RPMI7951 (cell line): ENCODE data around the gene AP2A1. TPM values are rescaled to one million over a fixed set of nuclear protein-coding genes. Genes with fewer than 3 reads are reported as not detected.
A peak's percentile ranks its signal among the peaks of the same experiment; 100 is the strongest.
"Not testable (repeated sequence)": the region's sequence is repeated elsewhere in the genome, so short reads cannot be mapped to it uniquely, and the experiment has no call there.

Source experiments
- DNase-seq: peaks from one replicate; pipeline ENCODE4 v3.0.0-alpha.2; 2012; ENCODE audit warnings: low read depth
- total RNA-seq: library from RNA; depleted of rRNA; stranded (reverse); fragments of >200 nt; shearing (Covaris generic); gene quantifications from 2 replicates; pipeline ENCODE4 v1.2.3, GENCODE V29; 2014

AP2A1 gene
- total RNA-seq, 1 experiment from 2014 or later = 51.8 TPM

DNA sequence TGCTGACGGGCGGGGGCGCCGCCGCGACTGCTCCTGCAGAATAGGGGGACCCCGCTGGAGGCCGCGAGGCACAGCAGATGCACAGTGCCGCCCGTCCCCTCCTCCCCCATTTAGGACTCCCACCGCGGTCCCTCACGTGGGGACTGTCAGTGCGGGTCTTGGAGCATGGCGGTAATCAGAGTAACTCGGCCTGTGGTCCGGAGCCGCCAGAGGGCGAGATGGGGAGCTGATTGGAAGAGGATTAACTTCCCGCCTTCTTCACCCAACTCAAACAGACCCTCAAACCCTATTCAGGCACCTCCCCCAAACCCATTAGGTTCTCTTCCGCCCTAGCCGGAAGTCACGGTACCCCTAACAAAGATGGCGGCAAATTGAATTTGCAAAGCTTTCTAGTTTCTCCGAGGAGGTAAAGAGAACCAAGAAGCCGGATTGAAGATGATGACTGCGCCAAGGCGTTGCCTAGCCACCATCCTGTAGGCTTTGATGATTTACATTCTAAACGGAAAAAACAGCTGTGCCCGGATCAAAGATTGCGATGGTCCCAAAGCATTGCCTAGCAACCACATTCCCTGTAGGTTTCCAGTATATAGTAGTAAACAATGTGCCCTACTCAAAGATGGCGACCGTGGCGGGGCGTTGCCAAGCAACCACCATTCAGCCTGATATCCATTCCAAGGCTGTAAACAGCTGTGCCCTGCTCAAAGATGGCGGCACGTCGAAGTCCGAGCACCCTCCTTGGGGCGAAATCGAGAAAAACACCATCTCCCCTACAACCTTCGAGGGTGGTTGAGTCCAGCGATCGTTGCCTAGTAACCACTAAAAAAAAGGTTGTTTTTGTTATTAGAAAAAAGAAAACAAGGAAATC is 46.4 kb downstream of the AP2A1 start, which contains the start of gene FUZ:
Gene FUZ (minus strand): TSS at position 296 of the 865 bp plus-strand sequence. CDS start 186 bp downstream, at position 110.
- peak; percentile 99 for DNase-seq

DNA sequence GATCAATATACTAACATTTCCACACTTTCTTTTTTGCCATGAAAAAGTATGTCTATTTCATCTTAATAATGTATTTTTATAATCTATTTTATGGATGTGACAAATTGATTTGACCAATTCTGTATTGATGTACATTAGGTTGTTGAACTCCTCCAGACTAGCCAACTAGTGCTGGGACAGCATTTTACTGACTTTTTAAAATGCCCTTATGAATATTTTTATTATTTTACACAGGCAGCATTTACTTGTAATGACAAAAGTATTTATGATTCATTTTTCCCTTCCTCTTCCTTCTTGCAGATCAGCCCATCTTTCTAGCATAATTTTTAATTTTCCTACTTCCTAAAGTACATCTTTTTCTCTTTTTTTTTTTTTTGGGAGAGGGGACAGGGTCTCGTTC is 47.2 kb downstream of the AP2A1 start:
- DNase-seq = no peak

DNA sequence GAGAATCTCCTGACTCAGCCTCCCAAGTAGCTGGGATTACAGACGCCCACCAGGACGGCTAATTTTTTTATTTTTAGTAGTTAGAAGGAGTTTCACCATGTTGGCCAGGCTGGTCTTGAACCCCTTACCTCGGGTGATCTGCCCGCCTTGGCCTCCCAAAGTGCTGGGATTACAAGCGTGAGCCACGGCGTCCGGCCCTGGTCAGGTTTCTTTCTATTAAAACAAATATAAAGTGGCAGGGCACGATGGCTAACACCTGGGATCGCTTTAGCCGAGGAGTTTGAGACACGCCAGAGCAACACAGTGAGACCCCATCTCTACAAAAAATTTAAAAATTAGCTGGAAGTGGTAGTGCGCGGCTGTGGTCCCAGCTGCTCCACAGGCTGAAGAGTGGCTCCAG is 49.8 kb downstream of the AP2A1 start:
- no peak for DNase-seq

DNA sequence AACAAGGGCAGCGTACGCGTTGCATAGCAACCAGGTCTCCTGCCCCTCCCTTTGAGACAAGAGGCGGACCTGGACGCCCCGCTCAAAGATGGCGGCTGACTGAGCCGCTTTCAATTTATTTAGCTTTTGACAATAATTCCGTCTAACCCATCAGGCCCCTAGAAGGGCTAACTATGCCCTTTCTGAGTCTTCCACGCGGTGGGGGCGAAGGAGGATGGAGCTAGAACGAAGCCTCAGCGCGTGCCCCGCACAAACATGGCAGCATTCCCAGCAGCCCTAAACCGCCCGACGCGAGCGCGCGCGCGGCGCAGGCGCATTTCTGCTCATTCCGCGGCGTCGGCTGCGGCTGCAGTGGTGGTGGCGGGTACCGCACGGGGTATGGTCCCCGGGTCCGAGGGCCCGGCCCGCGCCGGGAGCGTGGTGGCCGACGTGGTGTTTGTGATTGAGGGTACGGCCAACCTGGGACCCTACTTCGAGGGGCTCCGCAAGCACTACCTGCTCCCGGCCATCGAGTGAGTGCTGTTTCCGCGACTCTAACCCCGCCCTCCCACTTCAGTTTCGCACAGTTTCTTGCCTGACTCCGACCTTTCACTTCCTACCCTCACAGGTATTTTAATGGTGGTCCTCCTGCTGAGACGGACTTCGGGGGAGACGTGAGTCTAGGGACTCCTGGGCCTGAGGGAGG is 51.3 kb downstream of the AP2A1 start, which contains the start of gene MED25:
Gene MED25 (plus strand): TSS at position 326 of the 685 bp plus-strand sequence. CDS start 53 bp downstream, at position 379.
- DNase-seq = peak; percentile 80

DNA sequence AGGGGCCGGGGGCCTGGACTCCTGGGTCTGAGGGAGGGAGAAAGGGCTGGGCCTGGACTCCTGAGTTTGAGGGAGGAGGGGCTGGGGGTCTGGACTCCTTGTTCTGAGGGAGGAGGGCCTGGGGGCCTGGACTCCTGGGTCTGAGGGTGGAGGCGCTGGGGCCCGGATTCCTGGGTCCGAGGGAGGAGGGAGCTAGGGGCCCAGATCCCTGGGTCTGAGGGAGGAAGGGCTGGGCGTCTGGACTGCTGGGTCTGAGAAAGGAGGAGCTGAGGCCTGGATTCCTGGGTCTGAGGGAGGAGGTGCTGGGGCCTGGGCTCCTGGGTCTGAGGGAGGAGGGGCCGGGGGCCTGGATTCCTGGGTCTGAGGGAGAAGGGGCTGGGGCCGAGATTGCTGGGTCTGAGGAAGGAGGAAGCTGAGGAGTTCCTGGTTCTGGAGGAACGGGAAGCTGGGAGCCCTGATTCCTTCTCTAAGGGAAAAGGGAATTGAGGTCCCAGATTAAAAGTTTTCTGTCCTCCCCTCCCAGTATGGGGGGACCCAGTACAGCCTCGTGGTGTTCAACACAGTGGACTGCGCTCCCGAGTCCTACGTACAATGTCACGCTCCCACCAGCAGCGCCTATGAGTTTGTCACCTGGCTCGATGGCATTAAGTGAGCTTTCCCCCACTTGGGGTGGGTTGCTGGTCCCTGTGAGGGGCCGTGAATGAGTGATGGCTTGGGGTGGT is 52.0 kb downstream of the AP2A1 start:
- DNase-seq = no peak

DNA sequence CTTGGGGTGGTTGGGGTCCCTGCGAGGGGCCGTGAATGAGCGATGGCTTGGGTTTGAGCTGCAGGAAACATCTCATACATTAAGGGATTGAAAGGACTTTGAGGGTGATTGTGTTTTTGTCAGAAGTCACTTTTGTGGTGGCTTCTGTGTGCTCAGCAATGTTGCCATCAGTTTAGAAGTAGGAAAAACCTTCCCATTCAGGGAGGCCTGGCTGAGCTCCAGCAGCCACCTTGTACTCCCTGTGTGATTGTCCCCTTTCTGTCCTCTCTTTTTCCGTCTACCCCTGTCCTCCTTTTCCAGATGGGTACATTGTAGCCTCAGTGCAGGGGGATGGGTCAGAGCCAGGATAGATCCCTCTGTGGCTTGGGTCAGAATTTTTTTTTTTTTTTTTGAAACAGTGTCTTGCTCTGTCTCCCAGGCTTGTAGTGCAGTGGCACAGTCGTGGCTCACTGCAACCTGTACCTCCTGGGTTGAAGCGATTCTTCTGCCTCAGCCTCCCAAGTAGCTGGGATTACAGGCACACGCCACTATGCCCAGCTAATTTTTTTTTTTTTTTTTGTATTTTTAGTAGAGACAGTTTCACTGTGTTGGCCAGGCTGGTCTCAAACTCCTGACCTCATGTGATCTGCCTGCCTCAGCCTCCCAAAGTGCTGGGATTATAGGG is 52.8 kb downstream of the AP2A1 start:
- not testable (repeated sequence) for DNase-seq

DNA sequence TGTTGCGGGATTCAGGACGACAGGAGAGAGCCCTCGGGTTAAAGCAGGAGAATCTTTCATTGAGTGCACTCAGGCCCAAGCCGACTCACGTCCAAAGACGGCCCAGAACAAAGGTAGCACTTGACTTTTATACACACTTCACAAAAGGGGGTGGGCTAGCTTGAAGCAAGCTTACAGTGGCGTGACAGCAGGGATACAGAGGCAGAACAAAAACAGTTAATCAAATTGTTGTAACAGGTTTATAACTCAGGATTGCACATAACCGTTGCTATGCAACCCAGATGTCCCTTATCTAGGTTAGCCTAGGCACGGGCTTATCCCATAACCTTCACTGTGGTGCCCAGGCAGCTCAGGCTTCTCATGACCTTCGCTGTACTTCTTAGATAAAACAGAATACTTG is 53.3 kb downstream of the AP2A1 start:
- DNase-seq = no peak

DNA sequence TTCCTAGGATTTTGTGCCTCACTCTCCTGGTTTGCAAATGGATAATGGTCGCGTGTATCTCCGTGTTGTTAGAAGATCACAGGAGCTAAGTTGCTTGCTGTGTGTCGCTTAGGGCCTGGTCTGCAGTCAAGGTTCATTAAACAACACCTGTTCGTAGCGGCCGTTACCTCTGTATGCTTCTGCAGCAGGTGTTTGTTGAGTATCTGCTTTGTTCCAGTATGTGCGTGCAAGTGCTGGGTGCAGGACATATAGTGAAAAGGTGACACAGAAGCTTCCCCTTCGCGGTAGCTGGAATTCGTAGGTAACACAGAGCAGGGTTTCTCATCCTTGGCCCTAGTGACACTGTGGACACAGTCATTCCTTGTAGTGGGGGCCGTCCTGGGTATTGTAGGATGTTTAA is 56.7 kb downstream of the AP2A1 start:
- no peak for DNase-seq

DNA sequence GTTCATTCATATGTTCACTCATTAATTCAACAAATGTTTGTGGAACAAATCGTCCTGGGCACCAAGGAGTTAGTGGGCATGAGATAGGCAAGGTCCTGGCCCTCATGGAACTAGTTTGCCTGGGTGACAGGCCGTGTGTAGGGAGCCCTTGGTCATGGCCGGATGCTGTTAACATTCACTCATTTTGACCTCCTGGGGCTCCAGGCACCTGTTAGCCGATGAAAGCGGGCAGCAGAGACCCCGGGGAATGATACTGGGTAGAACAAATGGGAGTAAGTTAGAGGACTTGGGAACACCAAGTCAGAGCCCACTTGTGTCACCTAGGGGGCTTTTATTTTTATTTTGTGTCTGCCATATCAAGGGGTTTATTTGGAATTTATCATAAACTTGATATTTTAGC is 57.9 kb downstream of the AP2A1 start:
- no peak for DNase-seq

DNA sequence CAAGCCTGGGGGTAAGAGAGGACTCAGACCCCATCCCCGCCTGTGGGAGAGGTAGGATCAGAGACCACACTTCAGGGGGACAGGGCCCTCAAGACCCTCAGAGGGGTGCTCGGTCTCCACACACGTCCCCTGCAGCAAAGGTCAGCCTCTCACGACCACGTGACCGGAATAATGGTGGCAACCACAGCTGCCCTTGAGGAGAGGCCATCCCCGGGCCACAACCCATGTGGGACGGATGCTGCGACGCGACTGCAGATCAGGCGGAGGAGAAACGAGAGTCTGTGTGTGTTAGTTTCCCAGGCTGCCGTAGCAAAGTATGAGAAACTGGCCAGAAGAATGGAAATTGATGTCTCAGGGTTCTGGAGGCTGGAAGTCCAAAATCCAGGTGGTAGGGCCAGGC is 60.2 kb downstream of the AP2A1 start:
- DNase-seq = no peak

DNA sequence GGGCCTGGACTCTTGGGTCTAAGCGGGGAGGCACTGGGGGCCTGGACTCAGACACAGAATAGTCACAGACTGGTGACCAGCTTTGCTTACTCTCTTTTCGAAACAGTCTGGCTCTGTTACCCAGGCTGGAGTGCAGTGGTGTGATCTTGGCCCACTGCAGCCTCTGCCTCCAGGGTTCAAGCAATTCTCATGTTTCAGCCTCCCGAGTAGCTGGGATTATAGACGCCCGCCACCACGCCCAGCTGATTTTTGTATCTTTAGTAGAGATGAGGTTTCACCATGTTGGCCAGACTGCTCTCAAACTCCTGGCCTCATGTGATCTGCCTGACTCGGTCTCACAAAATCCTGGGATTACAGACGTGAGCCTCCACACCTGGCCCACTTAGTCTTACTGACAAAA is 62.4 kb downstream of the AP2A1 start:
- DNase-seq = no peak

DNA sequence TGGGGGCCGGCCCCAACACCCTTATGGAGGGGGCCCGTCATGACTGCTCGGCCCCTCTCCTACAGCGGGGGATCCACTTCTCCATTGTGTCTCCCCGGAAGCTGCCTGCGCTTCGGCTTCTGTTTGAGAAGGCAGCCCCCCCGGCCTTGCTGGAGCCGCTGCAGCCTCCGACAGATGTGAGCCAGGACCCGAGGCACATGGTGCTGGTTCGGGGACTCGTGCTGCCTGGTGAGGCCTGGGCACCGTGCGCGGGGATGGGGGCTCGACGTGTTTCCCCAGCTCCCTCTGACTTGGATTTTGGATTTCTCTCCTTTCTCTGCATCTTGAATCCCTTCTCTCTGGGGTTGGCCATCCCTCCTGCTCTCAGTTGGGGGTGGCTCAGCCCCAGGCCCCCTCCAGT is 62.9 kb downstream of the AP2A1 start:
- DNase-seq = no peak

DNA sequence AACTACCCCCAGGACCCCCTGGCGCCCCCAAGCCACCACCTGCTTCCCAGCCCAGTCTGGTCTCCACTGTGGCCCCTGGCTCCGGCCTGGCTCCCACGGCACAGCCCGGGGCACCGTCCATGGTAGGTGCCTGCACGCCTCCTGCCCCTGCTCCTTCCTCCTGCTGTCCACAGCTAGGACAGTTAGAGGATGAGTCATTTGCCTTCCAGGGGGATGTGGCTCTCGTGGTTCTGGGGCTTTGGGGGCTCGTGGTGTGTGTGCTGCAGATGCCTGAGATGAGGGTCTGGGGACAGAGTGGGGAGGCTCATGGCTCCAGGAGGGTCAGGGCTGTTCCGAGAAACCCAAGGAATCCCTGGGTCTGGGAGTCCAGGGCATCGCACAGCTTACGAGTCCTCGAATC is 64.0 kb downstream of the AP2A1 start:
- no peak for DNase-seq

DNA sequence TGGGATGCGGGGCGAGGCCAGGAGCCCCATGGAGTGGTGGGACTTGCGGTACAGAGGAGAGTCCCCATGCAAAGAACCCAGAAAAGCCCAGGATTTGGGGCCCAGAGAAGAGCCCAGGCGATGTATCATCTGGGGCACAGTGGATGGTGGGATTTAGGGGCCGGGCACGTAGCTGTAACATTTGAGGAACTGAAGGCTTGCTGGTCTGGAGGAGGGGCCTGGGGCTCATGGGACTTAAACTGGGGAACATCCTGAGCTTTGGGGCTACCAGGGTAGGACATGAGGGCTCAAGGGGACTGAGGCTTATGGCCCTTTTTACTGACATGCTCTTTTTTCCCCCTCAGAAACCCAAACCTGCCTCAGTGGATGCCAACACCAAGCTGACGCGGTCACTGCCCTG is 64.8 kb downstream of the AP2A1 start:
- DNase-seq = no peak

DNA sequence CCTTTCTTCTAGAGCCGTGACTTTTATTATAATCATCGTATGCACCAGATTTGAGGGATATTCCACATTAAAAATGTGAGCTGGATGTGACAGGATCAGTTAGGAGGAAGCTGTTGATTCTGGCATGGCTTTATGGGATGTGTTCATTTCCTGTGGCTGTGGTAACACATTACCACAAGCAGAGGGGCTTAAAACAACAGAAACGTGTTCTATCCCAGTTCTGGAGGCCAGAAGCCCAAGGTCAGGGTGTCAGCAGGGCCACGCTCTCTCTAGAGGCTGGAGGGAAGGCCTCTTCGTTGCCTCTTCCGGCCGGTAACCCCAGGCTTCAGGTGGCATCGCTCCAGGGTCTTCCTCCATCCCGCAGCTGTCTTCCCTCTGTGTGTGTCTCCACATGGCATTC is 65.8 kb downstream of the AP2A1 start:
- DNase-seq = no peak

DNA sequence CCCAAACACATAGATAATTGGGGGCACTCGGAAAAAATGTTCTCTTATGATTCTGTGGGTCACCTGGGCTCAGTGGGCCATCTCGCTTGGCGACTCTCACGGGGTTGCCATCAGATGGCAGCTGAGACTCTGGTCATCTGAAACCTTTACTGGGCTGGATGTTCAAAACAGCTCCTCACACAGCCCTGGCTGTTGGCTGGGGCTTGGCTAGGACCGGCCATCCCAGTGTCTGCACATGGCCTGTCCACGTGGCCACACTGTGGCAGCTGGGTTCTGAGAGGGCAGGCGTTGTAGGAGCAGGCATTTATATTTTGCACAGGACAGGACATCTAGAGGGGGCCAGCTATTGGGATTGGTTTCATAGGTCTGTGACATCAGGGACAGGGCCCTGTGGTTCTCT is 66.8 kb downstream of the AP2A1 start:
- DNase-seq = no peak

DNA sequence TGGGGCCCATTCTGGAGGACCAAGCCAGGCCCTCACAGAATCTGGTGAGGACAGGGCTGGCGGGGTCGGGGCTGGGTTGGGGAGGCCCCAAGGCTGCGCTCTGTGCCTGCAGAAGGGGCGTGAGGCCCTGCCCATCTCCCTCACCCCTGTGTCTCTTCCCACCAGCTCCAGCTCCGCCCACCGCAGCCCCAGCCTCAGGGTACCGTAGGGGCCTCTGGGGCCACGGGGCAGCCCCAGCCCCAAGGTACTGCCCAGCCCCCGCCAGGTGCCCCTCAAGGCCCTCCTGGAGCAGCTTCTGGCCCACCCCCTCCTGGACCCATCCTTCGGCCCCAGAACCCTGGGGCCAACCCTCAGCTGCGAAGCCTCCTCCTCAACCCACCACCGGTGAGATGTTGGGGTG is 68.8 kb downstream of the AP2A1 start:
- DNase-seq = no peak

DNA sequence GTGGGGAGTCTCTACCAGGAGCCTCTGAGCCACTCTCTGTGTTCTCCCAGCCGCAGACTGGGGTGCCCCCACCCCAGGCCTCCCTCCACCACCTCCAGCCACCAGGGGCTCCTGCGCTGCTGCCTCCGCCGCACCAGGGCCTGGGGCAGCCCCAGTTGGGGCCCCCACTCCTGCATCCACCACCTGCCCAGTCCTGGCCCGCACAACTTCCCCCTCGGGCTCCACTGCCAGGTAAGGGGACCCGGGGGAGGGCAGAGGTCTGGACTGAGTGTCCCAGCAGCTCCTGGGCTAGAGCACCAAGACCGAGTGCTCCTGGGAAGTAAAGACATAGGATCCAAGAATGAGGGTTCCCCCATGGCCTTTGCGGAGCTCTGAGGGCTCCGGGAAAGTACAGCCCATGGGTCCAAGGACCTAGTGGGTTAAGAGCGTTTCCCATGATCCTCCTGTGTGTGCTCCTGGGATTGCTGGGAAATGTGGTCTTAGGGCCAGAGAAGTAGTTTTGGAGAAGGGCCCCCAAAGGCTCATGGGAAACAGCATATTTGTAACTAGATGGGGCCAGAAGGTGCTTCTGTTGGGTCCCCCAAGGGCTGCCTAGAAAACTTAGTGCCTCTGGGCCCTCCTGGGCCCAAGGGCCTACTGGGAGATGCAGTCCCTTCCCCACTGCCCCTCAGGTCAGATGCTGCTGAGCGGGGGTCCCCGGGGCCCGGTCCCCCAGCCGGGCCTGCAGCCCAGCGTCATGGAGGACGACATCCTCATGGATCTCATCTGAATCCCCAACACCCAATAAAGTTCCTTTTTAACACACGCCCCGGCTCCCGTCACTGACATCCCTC is 69.6 kb downstream of the AP2A1 start:
- DNase-seq = no peak

DNA sequence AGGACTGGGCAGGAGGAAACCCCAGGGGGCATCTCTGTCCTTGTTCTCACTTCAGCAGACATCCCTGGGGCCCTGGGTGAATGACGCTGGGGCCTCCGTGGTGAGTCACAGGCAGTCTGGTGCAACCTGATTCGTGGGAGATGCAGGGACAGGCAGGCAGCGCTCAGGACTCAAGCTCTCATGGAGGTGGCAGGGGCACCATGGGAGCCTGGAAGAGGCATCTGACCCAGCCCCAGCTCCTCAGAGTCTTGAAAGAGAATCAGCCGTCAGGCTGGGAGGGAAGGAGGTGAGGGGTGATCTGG is 70.2 kb downstream of the AP2A1 start:
- no peak for DNase-seq

DNA sequence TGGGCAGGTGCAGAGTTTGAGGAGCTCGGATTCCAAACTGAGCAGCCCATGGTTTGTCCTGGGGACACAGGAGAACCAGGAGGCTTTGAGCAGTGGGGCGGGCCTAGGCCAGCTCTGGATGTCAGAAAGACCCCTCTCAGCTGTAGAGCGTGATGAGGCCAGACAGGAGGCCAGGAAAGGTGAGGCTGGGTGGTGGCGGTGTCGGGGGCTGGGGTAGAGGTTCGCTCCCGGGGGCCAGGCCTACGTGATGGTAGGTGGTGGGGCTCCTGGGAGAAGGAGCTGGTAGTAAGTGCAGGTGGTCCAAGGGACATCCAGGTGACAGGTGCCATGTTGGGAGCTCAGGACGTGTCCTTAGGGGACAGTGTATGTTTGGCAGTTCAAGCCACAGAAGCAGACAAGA is 70.6 kb downstream of the AP2A1 start:
- no peak for DNase-seq
